NCI-H82 treated with DMSO at 0.1 percent for 48 hours (cell line): ENCODE results near the gene TUBA1B.
"Not testable (repeated sequence)": the region's sequence is repeated elsewhere in the genome, so short reads cannot be mapped to it uniquely, and the experiment has no call there.

Experiments
- DNase-seq: peaks from one replicate; lab custom pipeline; 2025; ENCODE audit not compliant: unreplicated experiment; lab: John Stamatoyannopoulos, UW

The TUBA1B gene

DNA sequence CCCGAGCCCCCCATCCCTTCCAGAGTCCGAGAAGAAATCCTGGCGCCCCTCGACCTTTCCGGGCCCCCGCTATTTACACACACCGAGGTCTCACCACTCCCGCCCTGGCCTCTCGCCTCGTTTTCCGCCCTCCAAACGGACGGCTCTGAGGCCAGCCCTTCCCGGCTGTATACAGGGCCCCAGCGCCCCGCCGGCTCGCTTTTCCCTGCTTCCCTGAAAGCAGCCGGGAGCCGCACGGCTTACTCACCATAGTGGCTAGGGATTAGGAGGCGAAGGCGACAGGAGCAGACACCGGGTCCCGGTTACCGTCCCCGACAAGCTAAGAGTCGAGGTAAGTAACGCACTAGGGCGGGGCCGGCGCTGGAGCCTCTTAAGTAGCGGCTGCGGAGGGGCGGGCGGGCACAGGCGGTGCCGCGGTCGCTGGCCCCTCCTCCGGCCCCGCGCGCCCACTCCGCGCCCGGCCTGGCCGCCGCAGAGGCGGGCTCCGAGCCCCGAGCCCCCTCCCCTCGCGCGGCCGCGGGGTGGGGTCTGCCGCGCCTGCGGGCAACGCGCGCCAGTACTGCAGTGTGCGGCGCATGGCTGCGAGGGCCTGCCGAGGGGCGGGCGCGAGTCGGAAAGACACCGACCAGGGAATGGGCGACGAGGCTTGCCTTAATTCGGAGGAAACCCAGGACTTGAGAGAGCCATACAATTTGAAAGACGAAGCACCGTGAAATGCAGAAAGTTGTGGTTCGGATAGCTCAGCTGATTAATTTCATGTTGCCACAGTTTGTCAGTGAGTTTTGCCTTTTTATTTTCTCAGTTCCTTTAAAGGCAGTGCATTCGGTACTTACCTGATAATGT lies at the start of gene TUBA1B:
Gene TUBA1B (minus strand): TSS at position 345 of the 843 bp plus-strand sequence. CDS start 95 bp downstream, at position 250.
- peak; percentile 87 for DNase-seq

DNA sequence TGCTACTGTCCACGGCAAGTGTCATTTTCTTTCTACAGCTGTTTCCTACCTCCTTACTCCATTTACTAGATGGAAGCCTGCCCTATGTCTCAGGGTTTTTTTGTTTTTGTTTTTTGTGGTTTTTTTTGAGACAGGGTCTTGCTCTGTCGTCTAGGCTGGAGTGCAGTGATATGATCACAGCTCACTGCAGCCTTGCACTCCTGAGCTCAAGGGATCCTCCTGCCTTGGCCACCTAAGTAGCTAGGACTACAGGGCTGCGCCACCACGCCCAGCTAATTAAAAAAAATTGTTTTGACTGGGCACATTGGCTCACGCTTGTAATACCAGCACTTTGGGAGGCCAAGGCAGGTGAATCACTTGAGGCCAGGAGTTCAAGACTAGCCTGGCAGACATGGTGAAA lies 43.0 kb upstream of the TUBA1B start:
- DNase-seq = no peak

DNA sequence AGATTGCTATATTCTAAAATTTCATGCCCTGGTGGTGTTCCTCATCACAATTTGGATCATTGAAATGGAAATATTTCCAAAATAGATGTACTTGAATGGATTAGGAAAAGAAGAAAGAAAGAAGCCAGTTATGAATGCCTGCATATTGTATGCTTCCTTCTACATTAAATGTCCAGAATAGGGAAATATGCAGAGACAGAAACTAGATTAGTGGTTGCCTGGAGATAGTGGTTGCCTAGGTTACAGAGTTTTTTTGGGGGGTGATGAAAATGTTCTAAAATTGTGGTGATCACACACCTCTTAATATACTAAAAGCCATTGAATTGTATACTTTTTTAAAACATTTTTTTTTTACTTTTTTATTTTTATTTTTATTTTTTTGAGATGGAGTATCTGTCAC lies 39.7 kb upstream of the TUBA1B start:
- no peak for DNase-seq

DNA sequence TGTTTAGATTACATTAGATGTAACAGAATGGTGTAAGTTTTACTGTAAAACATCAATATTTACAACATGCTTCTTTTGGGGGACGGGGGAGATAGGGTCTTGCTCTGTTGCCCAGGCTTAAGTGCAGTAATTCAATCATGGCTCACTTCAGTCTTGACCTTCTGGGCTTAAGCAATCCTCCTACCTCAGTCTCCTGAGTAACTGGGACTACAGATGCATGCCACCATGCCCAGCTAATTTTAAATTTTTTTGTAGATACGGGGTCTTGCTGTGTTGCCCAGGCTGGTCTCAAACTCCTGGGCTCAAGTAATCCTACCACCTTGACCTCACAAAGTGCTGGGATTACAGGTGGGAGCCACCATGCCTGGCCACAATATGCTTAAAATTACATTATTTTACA lies 33.9 kb upstream of the TUBA1B start:
- DNase-seq = no peak

DNA sequence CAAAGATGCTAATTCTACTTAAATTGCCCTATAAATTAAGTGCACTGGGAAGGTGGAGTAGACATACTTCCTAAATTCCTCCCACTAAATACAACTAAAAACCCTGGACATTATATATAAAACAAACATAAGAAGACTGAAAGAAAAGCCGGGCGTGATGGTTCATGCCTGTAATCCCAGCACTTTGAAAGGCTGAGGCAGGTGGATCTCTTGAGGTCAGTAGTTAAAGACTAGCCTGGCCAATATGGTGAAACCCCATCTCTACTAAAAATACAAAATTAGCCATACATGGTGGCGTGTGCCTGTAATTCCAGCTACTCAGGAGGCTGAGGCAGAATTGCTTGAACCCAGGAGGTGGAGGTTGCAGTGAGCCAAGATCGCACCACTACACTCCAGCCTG lies 30.7 kb upstream of the TUBA1B start:
- not testable (repeated sequence) for DNase-seq

DNA sequence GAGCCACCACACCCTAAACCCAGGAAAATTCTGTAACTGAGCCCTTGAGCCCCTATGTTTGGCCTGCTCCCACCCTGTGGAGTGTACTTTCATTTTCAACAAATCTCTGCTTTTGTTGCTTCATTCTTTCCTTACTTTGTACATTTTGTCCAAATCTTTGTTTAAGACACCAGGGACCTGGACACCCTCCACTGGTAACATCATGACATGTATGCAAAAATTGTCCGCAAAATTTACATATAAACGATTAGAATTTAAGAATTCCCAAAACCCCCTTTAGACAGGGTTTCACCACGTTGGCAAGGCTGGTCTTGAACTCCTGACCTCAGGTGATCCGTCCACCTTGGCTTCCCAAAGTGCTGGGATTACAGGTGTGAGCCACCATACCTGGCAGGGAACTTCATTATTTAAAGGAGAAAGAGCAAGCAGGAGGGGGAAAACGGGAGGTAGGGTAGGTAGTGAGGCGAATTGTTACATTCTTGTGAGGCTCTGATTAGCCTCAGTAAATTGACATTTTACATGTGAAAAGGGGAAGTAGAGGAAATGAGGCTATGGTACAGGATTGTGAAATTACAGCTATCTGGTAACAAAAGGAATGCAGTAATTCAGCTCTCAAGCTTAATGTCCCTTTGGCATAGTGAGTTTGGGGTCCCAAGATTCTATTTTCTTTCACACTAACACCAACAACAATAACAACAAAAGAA lies 30.0 kb upstream of the TUBA1B start:
- no peak for DNase-seq

DNA sequence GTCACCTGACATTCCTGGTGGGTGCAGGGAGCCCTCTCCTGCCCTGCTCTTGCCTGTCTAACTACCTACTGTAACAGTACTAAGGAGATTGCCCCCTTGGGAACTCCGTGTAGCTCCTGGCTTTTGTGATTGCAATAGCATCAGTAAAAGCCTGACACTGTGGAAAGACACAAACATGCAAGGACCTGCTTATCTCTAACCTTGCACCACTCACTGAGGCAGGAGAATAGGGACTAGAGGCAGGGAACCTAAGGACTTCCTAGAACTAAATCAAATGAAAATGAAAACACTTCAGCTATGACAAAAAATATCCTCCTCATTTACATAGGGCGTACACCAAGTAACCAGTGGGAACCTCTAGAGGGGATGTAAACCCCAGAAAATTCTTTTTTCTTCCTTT lies 29.2 kb upstream of the TUBA1B start:
- DNase-seq = no peak

DNA sequence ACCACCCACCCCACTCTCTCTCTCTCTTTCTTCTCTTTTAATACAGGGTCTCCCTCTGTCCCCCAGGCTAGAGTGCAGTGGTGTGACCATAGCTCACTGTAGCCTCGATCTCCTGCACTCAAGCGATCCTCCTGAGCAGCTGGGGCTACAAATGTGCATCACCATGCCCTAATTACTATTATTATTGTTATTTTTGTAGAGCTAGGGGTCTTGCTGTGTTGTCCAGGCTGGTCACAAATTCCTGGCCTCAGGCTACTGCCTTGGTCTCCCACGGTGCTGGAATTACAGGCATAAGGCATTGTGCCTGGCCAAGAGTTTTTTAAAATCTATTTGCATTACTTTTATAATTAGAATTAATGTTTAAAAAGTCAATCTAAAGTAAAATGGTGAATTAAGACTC lies 23.0 kb upstream of the TUBA1B start:
- no peak for DNase-seq

DNA sequence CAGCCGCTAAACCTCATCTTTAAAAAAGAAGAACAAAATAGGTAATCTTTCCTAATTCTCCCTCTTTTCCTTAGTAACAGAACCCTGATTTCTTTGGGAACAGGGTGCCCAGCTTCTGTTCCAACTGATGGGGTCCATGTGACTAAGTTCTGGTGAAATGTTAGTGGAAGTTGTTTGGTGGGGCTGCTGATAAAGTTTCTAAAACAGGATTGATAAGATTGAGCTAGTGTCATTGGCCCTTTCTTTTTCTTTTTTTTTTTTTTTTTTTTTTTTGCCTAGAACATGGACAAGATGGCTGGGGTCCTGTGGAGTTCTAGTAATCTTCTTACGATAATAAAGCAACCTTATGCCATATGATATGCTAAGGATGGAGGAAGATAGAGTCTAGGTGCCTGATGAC lies 16.2 kb upstream of the TUBA1B start:
- no peak for DNase-seq

DNA sequence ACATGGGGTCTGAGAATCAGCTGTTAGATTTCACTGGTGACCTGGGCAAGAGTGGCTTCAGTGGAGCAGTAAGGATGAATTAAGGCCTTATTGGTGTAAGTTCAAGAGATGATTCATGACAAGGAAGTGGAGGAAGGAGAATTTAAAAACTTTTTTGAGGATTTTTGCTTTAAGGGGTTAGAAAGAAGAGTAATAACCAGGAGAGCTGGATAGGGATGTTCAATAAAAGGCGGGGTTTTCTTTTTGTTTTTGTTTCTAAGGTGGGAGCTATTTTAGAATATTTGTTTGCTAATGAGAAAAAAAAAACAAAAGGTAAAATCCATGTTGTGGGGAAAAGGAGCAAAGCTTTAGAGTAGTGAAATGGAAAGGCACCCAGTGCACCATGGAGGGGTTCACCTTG lies 15.2 kb upstream of the TUBA1B start:
- no peak for DNase-seq

DNA sequence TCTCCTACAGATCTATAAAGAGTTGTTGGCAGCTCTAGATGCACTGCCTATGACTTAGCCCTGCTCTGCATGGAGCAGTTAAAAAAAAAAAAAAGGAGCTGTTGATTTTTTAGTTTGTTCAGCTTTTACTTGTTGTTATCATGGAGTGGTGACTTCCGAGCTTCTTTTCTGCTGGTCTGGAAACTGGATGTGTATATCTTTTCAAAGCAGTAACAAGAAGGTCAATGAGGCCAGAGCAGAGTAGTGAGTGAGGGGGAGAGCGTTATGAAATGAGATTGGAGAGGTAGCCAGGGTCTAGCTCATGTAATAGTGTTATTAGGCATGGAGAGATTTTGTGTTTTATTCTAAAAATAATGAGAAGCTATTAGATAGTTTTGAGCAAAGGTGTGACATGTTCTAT lies 13.2 kb upstream of the TUBA1B start:
- no peak for DNase-seq

DNA sequence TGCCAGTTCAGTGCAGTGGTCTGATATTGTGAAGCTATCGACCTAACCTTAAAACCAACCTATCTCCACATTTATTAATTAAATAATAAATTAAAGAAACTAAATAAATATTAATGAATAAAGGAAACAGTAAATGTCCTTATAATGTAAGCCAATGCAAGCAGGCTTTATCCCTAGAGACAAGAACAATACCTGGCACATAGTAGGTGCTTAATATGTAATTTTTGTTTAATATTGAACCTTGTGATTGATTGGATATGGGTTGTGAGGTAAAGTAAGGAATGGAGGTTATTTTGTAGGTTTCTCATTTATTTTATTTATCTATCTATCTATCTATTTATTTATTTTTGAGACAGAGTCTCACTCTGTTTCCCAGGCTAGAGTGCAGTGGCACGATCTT lies 7.8 kb upstream of the TUBA1B start:
- no peak for DNase-seq

DNA sequence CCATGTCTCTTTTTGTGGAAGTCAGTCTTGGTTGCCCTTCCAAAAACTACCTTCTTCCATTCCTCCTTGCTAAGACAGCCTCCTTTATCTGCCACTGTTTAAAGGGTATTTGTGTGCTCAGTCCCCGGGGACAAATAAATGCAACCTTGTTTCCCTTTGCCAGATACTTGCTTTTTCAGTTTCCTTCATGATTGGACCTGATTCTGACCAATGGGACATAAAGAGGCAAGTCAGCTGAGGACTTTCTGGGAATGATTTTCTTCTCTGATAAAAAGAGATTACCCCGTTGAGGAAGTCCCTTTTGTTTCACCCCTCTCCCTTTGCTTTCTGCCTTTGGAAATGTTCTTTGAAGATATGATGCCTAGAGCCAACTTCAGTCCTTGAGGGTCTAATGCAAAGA lies 7.4 kb upstream of the TUBA1B start:
- DNase-seq = no peak

DNA sequence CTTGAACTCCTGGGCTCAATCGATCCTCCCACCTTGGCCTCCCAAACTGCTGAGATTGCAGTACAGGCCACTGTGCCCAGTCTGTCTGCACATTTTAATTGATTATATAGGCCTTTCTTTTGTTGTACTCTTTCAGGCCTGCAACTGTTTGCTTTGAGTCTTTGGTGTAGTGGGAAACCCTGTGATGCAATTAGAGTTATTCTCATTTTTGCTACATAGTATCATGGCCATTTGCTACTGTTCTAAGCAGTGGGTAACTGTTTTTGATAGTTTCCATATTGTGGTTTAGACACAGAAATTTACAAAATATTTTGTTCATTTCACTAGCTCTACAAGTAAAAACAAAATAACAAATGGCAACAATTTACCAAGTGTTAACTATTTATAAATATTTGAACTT lies 6.3 kb upstream of the TUBA1B start:
- DNase-seq = no peak

DNA sequence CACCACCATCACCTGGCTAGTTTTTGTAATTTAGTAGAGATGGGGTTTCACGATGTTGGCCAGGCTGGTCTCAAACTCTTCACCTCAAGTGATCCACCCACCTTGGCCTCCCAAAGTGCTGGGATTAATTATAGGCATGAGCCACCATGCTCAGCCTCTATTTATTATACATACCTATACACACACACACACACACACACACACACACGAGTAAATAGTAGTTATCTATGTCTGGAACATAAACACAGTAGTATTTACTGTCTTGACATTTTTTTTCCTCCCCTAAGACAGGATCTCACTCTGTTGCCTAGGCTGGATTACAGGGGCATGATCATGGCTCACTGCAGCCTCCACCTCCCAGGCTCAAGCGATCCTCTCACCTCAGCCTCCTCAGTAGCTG lies 5.8 kb upstream of the TUBA1B start:
- DNase-seq = not testable (repeated sequence)

DNA sequence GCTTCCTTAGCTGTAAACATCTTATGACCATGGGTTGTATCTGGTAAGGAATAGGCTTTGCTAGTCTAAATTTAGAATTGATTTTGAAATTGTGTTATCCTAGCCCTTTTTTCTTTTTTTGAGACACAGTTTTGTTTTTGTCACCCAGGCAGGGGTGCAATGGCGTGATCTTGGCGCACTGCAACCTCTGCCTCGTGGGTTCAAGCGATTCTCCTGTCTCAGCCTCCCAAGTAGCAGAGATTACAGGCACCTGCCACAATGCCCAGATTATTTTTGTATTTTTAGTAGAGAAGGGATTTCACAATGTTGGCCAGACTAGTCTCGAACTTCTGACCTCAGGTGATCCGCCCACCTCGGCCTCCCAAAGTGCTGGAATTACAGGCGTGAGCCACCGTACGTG lies 2.4 kb upstream of the TUBA1B start:
- no peak for DNase-seq

DNA sequence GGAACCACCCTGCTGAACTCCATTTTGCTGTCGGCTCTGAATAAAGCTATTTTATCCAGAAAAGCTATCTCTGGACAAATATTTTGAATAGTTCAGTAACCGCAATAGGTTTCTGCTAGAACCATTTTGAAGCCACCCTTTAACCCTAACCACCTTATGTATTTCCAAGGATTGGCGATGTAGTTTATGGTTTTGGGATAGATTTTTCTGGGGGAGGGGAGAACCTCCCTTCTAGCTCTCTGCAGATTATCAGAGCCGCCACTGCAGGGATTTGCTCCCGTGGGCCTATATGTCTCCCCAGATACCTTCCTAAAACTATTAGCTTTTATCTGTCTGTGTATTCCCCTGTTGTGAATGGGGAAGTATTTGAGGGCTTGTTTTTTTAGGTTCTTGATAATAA lies 1.8 kb upstream of the TUBA1B start:
- peak; percentile 49 for DNase-seq

DNA sequence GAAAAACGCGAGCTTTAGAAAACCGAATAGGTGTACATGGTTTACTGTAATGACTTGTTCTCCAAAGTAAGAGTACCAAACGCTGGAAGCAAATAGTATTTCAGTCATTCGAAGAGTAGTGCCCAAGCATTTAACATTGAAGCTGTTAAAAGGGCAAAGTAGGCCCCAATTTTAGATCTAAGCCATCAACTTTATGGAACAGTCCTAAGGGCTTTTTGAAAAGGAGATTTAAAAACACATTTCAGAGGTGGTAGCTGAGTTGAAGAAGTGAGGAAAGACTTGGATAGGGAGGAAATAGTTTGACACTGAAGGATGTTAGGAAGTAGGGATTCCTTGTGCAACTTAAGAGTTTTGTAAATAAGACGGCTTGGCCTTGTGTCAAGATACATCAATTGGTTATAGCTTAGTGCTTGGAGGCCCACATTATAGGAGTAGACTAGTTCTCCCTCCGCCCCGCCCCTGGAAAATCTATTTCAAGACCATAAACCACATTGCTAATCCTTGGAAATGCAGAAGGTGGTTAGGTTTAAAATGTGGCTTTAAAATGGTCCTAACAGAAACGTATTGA lies 783 bp upstream of the TUBA1B start:
- peak; percentile 65 for DNase-seq

DNA sequence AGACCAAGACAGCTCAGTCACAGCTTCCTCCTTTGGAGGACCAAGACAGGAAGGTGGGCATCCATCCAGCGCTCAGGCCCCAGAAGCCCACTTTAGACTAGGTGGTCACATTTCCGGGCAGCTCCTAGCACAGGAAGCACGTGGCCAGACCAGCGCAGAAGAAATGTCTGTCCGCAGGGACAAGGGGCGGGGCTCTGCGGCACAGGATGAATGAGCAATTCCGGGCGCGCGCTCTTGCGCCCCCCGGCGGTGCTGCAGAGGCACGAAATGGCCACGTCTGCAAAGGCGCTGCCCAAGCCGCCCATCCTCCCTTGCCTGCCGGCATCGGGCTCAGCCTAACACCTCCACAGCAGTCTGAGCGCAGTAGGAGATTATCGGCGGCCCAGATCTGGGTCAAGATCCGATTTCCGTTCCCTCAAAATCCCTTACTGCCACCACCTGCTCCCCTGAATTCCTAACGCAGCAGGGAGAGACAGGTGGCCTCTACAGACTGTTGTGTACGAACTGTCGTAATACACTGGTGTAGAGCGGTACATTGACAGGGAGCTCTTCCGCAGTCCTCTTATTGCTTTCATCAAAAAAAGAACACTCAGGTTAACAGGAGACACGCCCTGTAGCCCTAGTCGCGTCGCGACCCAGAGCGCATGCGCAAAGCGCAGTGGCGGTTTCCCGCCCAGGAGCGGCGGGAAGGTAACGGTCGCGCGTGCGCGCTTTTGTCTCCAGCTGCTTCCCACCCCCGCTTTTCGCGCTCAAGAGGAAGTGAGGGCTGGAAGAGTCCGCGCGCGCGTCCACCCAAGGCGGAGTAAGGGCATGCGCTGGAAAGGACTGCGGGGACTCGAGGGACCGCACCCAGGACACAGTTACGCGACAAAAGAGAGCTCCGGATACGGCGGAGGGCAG lies 794 bp downstream of the TUBA1B start:
- peak; percentile 92 for DNase-seq

DNA sequence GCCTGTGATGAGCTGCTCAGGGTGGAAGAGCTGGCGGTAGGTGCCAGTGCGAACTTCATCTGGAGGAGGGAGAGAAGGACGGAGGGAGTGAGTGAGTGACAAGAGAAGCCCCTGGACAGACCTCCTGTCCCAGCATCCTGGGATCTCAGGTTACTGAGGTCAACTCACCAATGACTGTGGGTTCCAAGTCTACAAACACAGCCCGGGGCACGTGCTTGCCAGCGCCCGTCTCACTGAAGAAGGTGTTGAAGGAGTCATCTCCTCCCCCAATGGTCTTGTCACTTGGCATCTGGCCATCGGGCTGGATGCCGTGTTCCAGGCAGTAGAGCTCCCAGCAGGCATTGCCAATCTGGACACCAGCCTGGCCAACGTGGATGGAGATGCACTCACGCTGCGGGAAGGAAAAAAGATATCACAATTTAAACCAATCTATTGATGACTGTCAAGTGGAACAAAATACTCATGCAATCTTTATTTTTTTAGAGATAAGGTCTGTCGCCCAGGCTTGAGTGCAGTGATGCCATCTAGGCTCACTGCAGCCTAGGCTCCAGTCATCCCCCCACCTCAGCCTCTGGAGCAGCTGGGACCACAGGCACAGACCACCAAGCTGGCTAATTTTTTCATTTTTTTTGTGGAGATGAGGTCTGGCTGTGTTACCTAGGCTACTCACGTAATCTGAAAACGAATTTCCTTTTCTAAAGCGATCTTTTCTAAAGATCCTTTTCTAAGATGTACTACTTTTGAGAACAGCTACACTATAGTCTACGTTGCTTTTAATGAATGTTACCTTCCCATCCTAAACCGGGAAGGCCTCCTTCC lies 1.7 kb downstream of the TUBA1B start:
- no peak for DNase-seq
